Measurements from ENCODE around the gene CDCA5.

Gene CDCA5

GRCh38 chr11:65083834-65084597 lies at the start of gene CDCA5, which contains the start of gene ZFPL1:
Gene CDCA5, minus strand, starts transcription at chr11:65084040. Its CDS starts 62 bp downstream, at chr11:65083978.
Gene ZFPL1, plus strand, starts transcription at chr11:65084222. Its CDS starts 477 bp downstream, at chr11:65084699.
- Histone ChIP-seq H3K27ac (peak within 1 kb of the TSS; percentile 27 to 97 (median 93)), H3K4me3 (peak within 1 kb of the TSS; percentile 58 to 98 (median 73))

- peak overlapping the region; percentile 72 to 97 (median 92) for H3K4me3 ChIP-seq
- H3K27ac ChIP-seq, result peak overlapping the region in 17 of 21 experiments; percentile 10 to 100 (median 98)
Measured at GRCh38 chr11:65132988-65133700, 49.3 kb upstream of the CDCA5 start.

GRCh38 chr11:65132238-65132987 lies 48.6 kb upstream of the CDCA5 start:
- H3K4me3 ChIP-seq, result peak overlapping the region in 1 of 7 experiments; percentile 92
- H3K27ac ChIP-seq, result peak overlapping the region in 8 of 21 experiments; percentile 10 to 99 (median 96)

GRCh38 chr11:65131895-65132237 lies 48.0 kb upstream of the CDCA5 start:
- H3K27ac ChIP-seq, result peak overlapping the region in 2 of 21 experiments; percentile 12 to 98
- H3K4me3 ChIP-seq, result no peak overlapping the region

- Histone ChIP-seq H3K27ac (no peak overlapping the region), H3K4me3 (no peak overlapping the region)
Measured at GRCh38 chr11:65131417-65131776, 47.6 kb upstream of the CDCA5 start.

- no peak overlapping the region for H3K27ac ChIP-seq
- H3K4me3 ChIP-seq, result no peak overlapping the region
Measured at GRCh38 chr11:65130631-65131416, 47.0 kb upstream of the CDCA5 start.

GRCh38 chr11:65129649-65130441 lies 46.0 kb upstream of the CDCA5 start:
- Histone ChIP-seq H3K27ac (peak overlapping the region in 2 of 21 experiments; percentile 20 to 21), H3K4me3 (no peak overlapping the region)

- H3K27ac ChIP-seq, result no peak overlapping the region
Measured at GRCh38 chr11:65128182-65129145, 44.6 kb upstream of the CDCA5 start.

GRCh38 chr11:65127473-65128181 lies 43.8 kb upstream of the CDCA5 start:
- H3K27ac ChIP-seq, result no peak overlapping the region
- H3K4me3 ChIP-seq, result no peak overlapping the region

More at GRCh38 chr11:65128182-65129145, 44.6 kb upstream of the CDCA5 start:
- no peak overlapping the region for H3K4me3 ChIP-seq

GRCh38 chr11:65126624-65127274 lies 42.9 kb upstream of the CDCA5 start:
- no peak overlapping the region for H3K27ac ChIP-seq
- no peak overlapping the region for H3K4me3 ChIP-seq

- no peak overlapping the region for H3K27ac ChIP-seq
- H3K4me3 ChIP-seq, result no peak overlapping the region
Measured at GRCh38 chr11:65125197-65126056, 41.6 kb upstream of the CDCA5 start.

GRCh38 chr11:65124480-65125196 lies 40.8 kb upstream of the CDCA5 start:
- Histone ChIP-seq H3K27ac (no peak overlapping the region), H3K4me3 (no peak overlapping the region)

- H3K4me3 ChIP-seq, result peak within 1 kb of the TSS; percentile 66 to 98 (median 91)
- H3K27ac ChIP-seq, result peak within 1 kb of the TSS; percentile 76 to 97 (median 92)
Measured at GRCh38 chr11:65121865-65122696, 38.2 kb upstream of the CDCA5 start, which contains the start of the genes FAU and MRPL49. Gene FAU, minus strand, starts transcription at chr11:65122134. Its CDS starts 321 bp downstream, at chr11:65121813. Gene MRPL49, plus strand, starts transcription at chr11:65122321. Its CDS starts 26 bp downstream, at chr11:65122347.

GRCh38 chr11:65121447-65121864 lies 37.6 kb upstream of the CDCA5 start:
- H3K27ac ChIP-seq, result peak overlapping the region; percentile 76 to 97 (median 92)
- H3K4me3 ChIP-seq, result peak overlapping the region; percentile 66 to 98 (median 91)
